IMR-90 (cell line): ENCODE results near the gene MAT2B.

ENCODE experiments used
- BHLHE40 ChIP-seq: fragments of 150-350 bp; IDR thresholded peaks from 2 replicates; pipeline ENCODE4 v1.6.1; 2016; ENCODE audit warnings: mild to moderate bottlenecking, low read depth, low read length
- CTCF ChIP-seq: conservative IDR thresholded peaks from 2 replicates; pipeline ENCODE4 v1.5.1; 2012; ENCODE audit warnings: mild to moderate bottlenecking, low read depth, low read length, improper control_type of control experiment
- ELK1 ChIP-seq: fragments of 150-350 bp; IDR thresholded peaks from 2 replicates; pipeline ENCODE4 v1.6.1; 2016; ENCODE audit warnings: low read depth, mild to moderate bottlenecking, low read length, moderate library complexity, borderline replicate concordance
- FOS ChIP-seq: fragments of 150-350 bp; IDR thresholded peaks from 2 replicates; pipeline ENCODE4 v1.6.1; 2016; ENCODE audit warnings: low read depth, low read length
- MAFK ChIP-seq: IDR thresholded peaks from 2 replicates; pipeline ENCODE4 v1.6.1; 2012; ENCODE audit warnings: low read depth, low read length, improper control_type of control experiment
- MAZ ChIP-seq: IDR thresholded peaks from 2 replicates; pipeline ENCODE4 v1.6.1; 2012; ENCODE audit warnings: low read depth, mild to moderate bottlenecking, low read length, improper control_type of control experiment, moderate library complexity, borderline replicate concordance
- MXI1 ChIP-seq: IDR thresholded peaks from 2 replicates; pipeline ENCODE4 v1.6.1; 2012; ENCODE audit warnings: low read depth, mild to moderate bottlenecking, low read length, moderate library complexity, borderline replicate concordance
- NFE2L2 ChIP-seq: fragments of 150-350 bp; IDR thresholded peaks from 2 replicates; pipeline ENCODE4 v1.6.1; 2016; ENCODE audit warnings: low read depth, mild to moderate bottlenecking, low read length
- POLR2A ChIP-seq: IDR thresholded peaks from 2 replicates; pipeline ENCODE4 v1.6.1; 2012; ENCODE audit warnings: mild to moderate bottlenecking, low read depth, low read length
- RAD21 ChIP-seq: IDR thresholded peaks from 2 replicates; pipeline ENCODE4 v1.6.1; 2012; ENCODE audit warnings: low read length, improper control_type of control experiment
- RCOR1 ChIP-seq: IDR thresholded peaks from 2 replicates; pipeline ENCODE4 v1.6.1; 2012; ENCODE audit warnings: mild to moderate bottlenecking, low read length, improper control_type of control experiment; ENCODE audit not compliant: insufficient replicate concordance
- RFX5 ChIP-seq: IDR thresholded peaks from 2 replicates; pipeline ENCODE4 v1.8.0; 2012; ENCODE audit warnings: low read depth, mild to moderate bottlenecking, low read length, moderate library complexity
- SMC3 ChIP-seq: fragments of 150-350 bp; IDR thresholded peaks from 2 replicates; pipeline ENCODE4 v1.6.1; 2016; ENCODE audit warnings: low read depth, mild to moderate bottlenecking, antibody characterized with exemption, low read length, moderate library complexity

GRCh38 chr5:163478982-163479271 lies 26.5 kb upstream of the MAT2B start:
- TF ChIP-seq CTCF, result no peak
- no peak for TF ChIP-seq POLR2A
- TF ChIP-seq BHLHE40, result no peak
- no peak for TF ChIP-seq RAD21
- no peak for TF ChIP-seq MAFK
- no peak for TF ChIP-seq RCOR1
- TF ChIP-seq NFE2L2, result no peak
- TF ChIP-seq SMC3, result no peak
- TF ChIP-seq RFX5, result no peak
- TF ChIP-seq MAZ, result no peak
- no peak for TF ChIP-seq ELK1
- TF ChIP-seq MXI1, result no peak
- TF ChIP-seq FOS, result no peak
